Pancreas (tissue), 10 donors: ENCODE data around the gene NMRK2. TPM values are rescaled to one million over a fixed set of nuclear protein-coding genes. Genes with fewer than 3 reads are reported as not detected.
"Not testable (repeated sequence)": the region's sequence is repeated elsewhere in the genome, so short reads cannot be mapped to it uniquely, and the experiment has no call there.

Source experiments
- ATAC-seq, 4 donors: fragments of 200-7000 bp; cut with Tn5 transposase; one replicate each; pipeline versions ENCODE4 v1.8.0 to v1.9.1; 2020; ENCODE audit warnings: mild to moderate bottlenecking in 4 of 4, moderate library complexity in 4 of 4
- DNase-seq, 6 donors: peaks; one replicate each; pipeline ENCODE4 v3.0.0-alpha.2; 2020
- FAIRE-seq: peaks from 2 replicates; lab custom pipeline; 2012; peaks lifted over from hg19 to GRCh38; lab: Jason Lieb, UNC
- H3K27ac ChIP-seq, 4 donors: fragments of 200-600 bp; sonication (generic); 1 replicate in 3 of 4; 2 replicates in 1 of 4; pipeline versions ENCODE4 v1.5.0 to v1.8.0; 2020
- H3K27me3 ChIP-seq, 4 donors: fragments of 200-600 bp; one replicate each; pipeline ENCODE4 v1.8.0; 2021
- H3K36me3 ChIP-seq, 3 donors: fragments of 200-600 bp; sonication (generic) in 1 of 3; one replicate each; pipeline versions ENCODE4 v1.5.0 to v1.8.0; 2020 to 2021
- H3K4me1 ChIP-seq, 3 donors: fragments of 200-600 bp; one replicate each; pipeline ENCODE4 v1.8.0; 2021
- H3K4me3 ChIP-seq, 4 donors: fragments of 200-600 bp; sonication (generic) in 2 of 4; one replicate each; pipeline versions ENCODE4 v1.5.0 to v1.8.0; 2020 to 2021
- H3K9me3 ChIP-seq, 4 donors: fragments of 200-600 bp; one replicate each; pipeline ENCODE4 v1.8.0; 2021
- CTCF ChIP-seq, 4 donors: fragments of 200-600 bp; sonication (generic) in 3 of 4; IDR thresholded peaks; one replicate each; pipeline versions ENCODE4 v1.5.0 to v1.8.0; 2021; ENCODE audit warnings: antibody characterized with exemption in 4 of 4
- WGBS, 2 donors: extraction: QIAGEN DNeasy Blood & Tissue Kit; methylation state at CpG; one replicate each; pipeline ENCODE4 v1.1.7; 2013; 5-methylcytosine and 5-hydroxymethylcytosine counted together
- intact Hi-C, 3 donors: fragments of 100-400 bp; cut with DNase I; formaldehyde crosslinking; loops; one replicate each; pipeline versions ENCODE4 v1.11.1 to v1.14.2; 2022
- polyA plus RNA-seq, 2 donors: library from polyadenylated mRNA; stranded (reverse); fragments of 200-250 nt; gene quantifications; one replicate each; pipeline ENCODE4 v1.2.3, GENCODE V29; 2013
- total RNA-seq, 6 donors: library from RNA; stranded (reverse); fragmentation: NEBNext Ultra II Directional in 4 of 6; extraction: Animal tissue kit (Norgen Biotek cat#: 25700) in 4 of 6; gene quantifications; one replicate each; pipeline versions ENCODE4 v1.2.1 to v1.2.4, GENCODE V29; 2021 to 2023
- donor health status: healthy with polysubstance abuse.
- donor health status: DM: no; HTN: no; CAD: no; lungs with moderate emphysema.
- donor health status: DM: no; HTN: no; CAD: no.
- donor health status: control.
- donor health status: control.
- donor health status: Bipolar disorder and iron deficiency.
- donor health status: DM: yes; HTN: yes; CAD: no.
- donor health status: DM: no; HTN: no; CAD: no.
- donor health status: DM: no; HTN: no; CAD: no.
- donor health status: DM: yes; HTN: yes; CAD: no.

NMRK2 gene
- total and polyA plus RNA-seq, 8 donors, result 0.23 to 0.55 (median 0.33) TPM; not detected in 5

DNA sequence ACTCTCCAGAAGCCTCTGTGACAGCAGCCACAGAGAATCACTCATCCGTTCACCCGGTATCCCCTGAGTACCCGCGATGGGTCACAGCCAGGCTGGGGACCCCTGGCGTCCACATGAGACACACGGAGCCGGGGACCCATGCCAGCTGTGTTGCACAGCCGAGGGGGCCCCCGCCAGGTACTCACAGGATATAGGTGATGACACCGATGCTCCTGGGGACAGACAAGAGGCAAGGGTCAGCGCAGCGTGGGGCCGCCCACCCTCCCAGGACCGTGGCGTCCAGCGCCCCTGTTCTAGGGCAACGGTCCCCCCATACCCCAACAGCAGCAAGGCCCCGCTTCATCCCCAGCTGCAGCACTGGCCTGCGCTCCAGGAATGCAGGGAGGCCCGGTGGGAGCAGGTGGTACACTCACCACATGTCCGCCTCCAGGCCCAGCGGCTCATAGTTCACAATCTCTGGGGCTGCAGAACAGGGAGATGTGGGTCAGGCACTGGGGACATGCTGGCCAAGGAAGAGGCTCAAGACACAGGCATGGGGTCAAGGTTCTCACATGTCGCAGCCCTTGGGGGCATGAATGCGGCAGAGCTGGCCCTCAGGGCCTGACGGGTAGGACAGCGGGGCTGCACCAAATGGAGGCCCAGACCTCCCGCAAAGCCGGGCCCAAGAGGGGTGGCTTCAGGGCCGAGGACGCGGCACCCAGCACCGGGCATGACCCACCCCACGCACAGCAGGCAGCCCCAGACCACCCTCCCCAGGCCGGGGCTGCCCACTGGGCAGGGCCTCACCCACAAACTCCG lies 30.8 kb downstream of the NMRK2 start:
- Histone ChIP-seq H3K36me3 (peaks cover 7 to 64% (median 29%) of the 10 kb centered on the region in 3 donors), H3K27ac (no peak overlapping the region), H3K9me3 (no peaks in the 10 kb centered on the region), H3K4me3 (no peak overlapping the region), H3K4me1 (peaks cover 13 to 25% (median 23%) of the 10 kb centered on the region in 3 donors), H3K27me3 (no peaks in the 10 kb centered on the region)
- 92 to 95% methylated on average over 32 to 35 of the region's 35 CpGs for WGBS, 2 donors
- DNase-seq (peak in 1 of 6 donors; percentile 40), ATAC-seq (no peak), FAIRE-seq (no peak)
- intact Hi-C loops, result no loop called here
- TF ChIP-seq CTCF (IDR thresholded peaks at IDR 0.05), result no peak

DNA sequence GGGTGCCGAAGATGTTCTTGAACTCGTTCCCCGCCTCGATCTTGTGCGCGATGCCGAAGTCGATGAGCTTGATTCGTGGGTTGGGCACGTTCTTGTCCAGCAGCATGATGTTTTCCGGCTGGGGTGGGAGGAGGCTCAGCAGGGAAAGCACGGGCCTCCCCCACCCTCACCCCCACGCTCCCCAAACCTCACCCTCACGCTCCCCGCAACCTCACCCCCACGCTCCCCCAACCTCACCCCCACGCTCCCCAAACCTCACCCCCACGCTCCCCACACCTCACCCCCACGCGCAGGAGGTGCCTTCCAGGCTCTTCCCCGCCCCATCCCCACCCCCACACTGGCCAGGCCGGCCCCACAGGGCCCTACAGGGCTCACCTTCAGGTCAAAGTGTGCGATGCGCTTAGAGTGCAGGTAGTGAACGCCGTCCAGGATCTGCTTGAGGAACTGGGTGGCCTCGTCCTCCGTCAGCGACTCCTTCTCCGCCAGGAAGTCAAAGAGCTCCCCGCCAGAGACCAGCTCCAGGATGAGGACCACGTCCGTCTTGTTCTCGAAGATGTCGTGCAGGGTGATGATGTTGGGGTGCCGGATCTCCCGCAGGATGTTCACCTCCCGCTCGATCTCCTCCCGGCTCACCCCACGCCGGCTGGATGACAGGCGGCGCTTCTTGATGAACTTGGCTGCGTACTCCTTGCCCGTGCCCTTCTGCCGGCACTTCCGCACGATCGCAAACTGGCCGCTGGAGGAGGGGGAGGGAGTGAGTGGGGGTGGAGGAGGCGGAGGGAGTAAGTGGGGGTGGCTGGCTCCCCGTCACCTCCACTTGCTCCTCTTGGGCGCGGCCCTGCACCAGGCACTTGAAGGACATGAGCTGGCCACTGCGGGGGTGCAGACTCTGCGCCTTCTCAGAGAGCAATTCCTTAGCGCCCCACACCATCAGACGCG lies 31.7 kb downstream of the NMRK2 start:
- intact Hi-C loops, result no loop called here
- Histone ChIP-seq H3K36me3 (peaks cover 0 to 56% (median 20%) of the 10 kb centered on the region in 3 donors), H3K4me1 (peaks cover 21 to 33% (median 32%) of the 10 kb centered on the region in 3 donors), H3K27me3 (no peaks in the 10 kb centered on the region), H3K27ac (no peak overlapping the region), H3K9me3 (no peaks in the 10 kb centered on the region), H3K4me3 (no peak overlapping the region)
- no peak for TF ChIP-seq CTCF (IDR thresholded peaks at IDR 0.05)
- no peak for FAIRE-seq
- WGBS, 2 donors, result 91 to 93% methylated on average over 54 to 60 of the region's 60 CpGs
- no peak for ATAC-seq
- peak in 2 of 6 donors; percentile 17 to 37 for DNase-seq

- 36 to 38% methylated on average over 30 of the region's 30 CpGs for WGBS, 2 donors
- H3K4me1 ChIP-seq, result peaks cover 26 to 38% (median 37%) of the 10 kb centered on the region in 3 donors
Measured at GRCh38 chr19:3966051-3967017, 33.5 kb downstream of the NMRK2 start.

DNA sequence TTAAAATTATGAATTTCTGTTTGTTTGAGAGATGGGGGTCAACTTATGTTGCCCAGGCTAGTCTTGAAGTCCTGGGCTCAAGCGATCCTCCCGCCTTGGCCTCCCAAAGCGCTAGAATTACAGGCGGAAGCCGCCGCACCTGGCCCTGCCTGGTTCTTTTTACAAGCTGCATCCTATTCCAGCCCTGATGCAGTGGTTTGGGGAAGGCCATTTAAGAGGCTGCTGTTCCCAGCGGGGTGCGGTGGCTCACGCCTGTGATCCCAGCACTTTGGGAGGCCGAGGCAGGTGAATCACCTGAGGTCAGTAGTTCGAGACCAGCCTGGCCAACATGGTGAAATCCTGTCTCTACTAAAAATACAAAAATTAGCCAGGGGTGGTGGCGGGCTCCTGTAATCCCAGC lies 35.1 kb downstream of the NMRK2 start:
- peaks cover 26 to 38% (median 37%) of the 10 kb centered on the region in 3 donors for H3K4me1 ChIP-seq
- FAIRE-seq, H3K9me3 ChIP-seq, intact Hi-C loops, H3K27me3 ChIP-seq, ATAC-seq, H3K4me3 ChIP-seq: not testable (repeated sequence)
- H3K27ac ChIP-seq, result peak overlapping the region in 3 of 4 donors; percentile 62 to 90 (median 87)
- peak in 1 of 6 donors; percentile 26 for DNase-seq
- H3K36me3 ChIP-seq, result peaks cover 0 to 21% (median 13%) of the 10 kb centered on the region in 3 donors
- 90 to 97% methylated on average over 12 of the region's 12 CpGs for WGBS, 2 donors

More at GRCh38 chr19:3966051-3967017, 33.5 kb downstream of the NMRK2 start:
- intact Hi-C loops, result no loop called here
- no peaks in the 10 kb centered on the region for H3K27me3 ChIP-seq
- ATAC-seq (peak; percentile 55 to 70 (median 60)), FAIRE-seq (no peak), DNase-seq (peak in 5 of 6 donors; percentile 74 to 91 (median 82))
- H3K4me3 ChIP-seq, result peak overlapping the region in 1 of 4 donors; percentile 22
- H3K27ac ChIP-seq, result peak overlapping the region; percentile 23 to 66 (median 58)
- H3K36me3 ChIP-seq, result peaks cover 0 to 38% (median 20%) of the 10 kb centered on the region in 3 donors
- no peaks in the 10 kb centered on the region for H3K9me3 ChIP-seq
- TF ChIP-seq CTCF (IDR thresholded peaks at IDR 0.05), result no peak
